SHP77 (cell line): ENCODE results near the gene KCNJ9.
"Not testable (repeated sequence)": the region's sequence is repeated elsewhere in the genome, so short reads cannot be mapped to it uniquely, and the experiment has no call there.

ENCODE experiments used
- DNase-seq, 2 experiments: peaks; one replicate each; lab custom pipeline; 2025; lab: John Stamatoyannopoulos, UW

KCNJ9 gene

GRCh38 chr1:160103658-160104408 lies 22.5 kb downstream of the KCNJ9 start:
- DNase-seq = no peak

- no peak for DNase-seq
These were observed 23.1 kb downstream of the KCNJ9 start for GRCh38 chr1:160104486-160104885.

GRCh38 chr1:160105155-160105554 lies 23.8 kb downstream of the KCNJ9 start:
- DNase-seq = no peak

GRCh38 chr1:160107512-160107911 lies 26.2 kb downstream of the KCNJ9 start:
- DNase-seq = no peak

GRCh38 chr1:160108888-160109662 lies 27.7 kb downstream of the KCNJ9 start:
- DNase-seq = peak in 1 of 2 experiments; percentile 30

- DNase-seq = no peak
These were observed 28.3 kb downstream of the KCNJ9 start for GRCh38 chr1:160109686-160110085.

- DNase-seq = not testable (repeated sequence)
These were observed 30.1 kb downstream of the KCNJ9 start for GRCh38 chr1:160111462-160111861.

GRCh38 chr1:160112357-160112756 lies 31.0 kb downstream of the KCNJ9 start:
- DNase-seq = no peak

- no peak for DNase-seq
These were observed 32.1 kb downstream of the KCNJ9 start for GRCh38 chr1:160113407-160113806.

GRCh38 chr1:160114085-160114484 lies 32.7 kb downstream of the KCNJ9 start:
- DNase-seq = no peak

GRCh38 chr1:160115545-160116282 lies 34.4 kb downstream of the KCNJ9 start, which contains the start of gene ATP1A2:
TSS of gene ATP1A2 (plus strand) at chr1:160115759. CDS start at chr1:160115862, 103 bp downstream.
- DNase-seq = no peak

GRCh38 chr1:160116283-160117147 lies 35.2 kb downstream of the KCNJ9 start:
- no peak for DNase-seq

- no peak for DNase-seq
These were observed 36.0 kb downstream of the KCNJ9 start for GRCh38 chr1:160117300-160117699.

- DNase-seq = no peak
These were observed 36.4 kb downstream of the KCNJ9 start for GRCh38 chr1:160117709-160118183.

- DNase-seq = no peak
These were observed 37.6 kb downstream of the KCNJ9 start for GRCh38 chr1:160118928-160119327.

GRCh38 chr1:160120797-160121196 lies 39.5 kb downstream of the KCNJ9 start:
- no peak for DNase-seq

GRCh38 chr1:160121388-160121787 lies 40.0 kb downstream of the KCNJ9 start:
- no peak for DNase-seq

GRCh38 chr1:160122978-160123495 lies 41.7 kb downstream of the KCNJ9 start:
- no peak for DNase-seq

GRCh38 chr1:160123726-160124125 lies 42.4 kb downstream of the KCNJ9 start:
- no peak for DNase-seq

- no peak for DNase-seq
These were observed 43.6 kb downstream of the KCNJ9 start for GRCh38 chr1:160124705-160125478.
